Measurements from ENCODE around the gene ALX1.

DNA sequence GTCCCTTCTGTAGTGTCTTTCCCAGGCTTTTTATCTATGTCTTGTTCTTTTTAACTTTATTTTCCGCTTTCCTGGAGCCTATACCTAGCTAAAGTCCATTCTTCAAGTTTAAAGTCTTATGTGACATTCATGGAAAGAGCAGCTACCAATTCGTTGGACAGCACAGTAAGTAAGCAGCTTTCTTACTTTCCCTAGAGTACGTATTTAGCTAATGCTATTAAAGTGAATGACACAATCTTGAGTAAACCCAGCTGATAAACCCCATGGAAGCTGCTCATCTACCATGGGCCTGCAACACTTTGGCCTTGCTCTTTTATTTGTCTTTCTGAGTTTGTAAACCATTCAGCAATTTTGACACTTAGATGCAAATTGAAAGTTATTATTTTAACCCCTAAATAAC, 30.0 kb downstream of the ALX1 start:
- TF ChIP-seq CTCF (IDR thresholded peaks at IDR 0.05) (no peak), POLR2A (IDR thresholded peaks at IDR 0.05) (no peak)
